Stomach (tissue), 9 donors: ENCODE results near the gene NUCKS1. TPM values are rescaled to one million over a fixed set of nuclear protein-coding genes. Genes with fewer than 3 reads are reported as not detected.

Experiments
- DNase-seq, 2 donors: peaks; one replicate each; pipeline versions ENCODE4 v3.0.0 to v3.0.0-alpha.2; 2013 to 2019
- H3K27ac ChIP-seq, 5 donors: fragments of 200-600 bp in 4 of 5; sonication (generic) in 4 of 5; one replicate each; pipeline ENCODE4 v1.5.1; 2013 to 2019; ENCODE audit warnings: mild to moderate bottlenecking in 1 of 5, moderate library complexity in 1 of 5
- H3K27me3 ChIP-seq, 3 donors: fragments of 200-600 bp; sonication (generic); one replicate each; pipeline ENCODE4 v1.5.1; 2017 to 2019; ENCODE audit warnings: mixed run types in 1 of 3
- H3K36me3 ChIP-seq, 4 donors: fragments of 200-600 bp; sonication (generic); 1 replicate in 3 of 4; 2 replicates in 1 of 4; pipeline ENCODE4 v1.5.1; 2016 to 2019
- H3K4me1 ChIP-seq, 4 donors: fragments of 200-600 bp; sonication (generic); one replicate each; pipeline ENCODE4 v1.5.1; 2016 to 2019
- H3K4me3 ChIP-seq, 4 donors: fragments of 200-600 bp; sonication (generic) in 3 of 4; one replicate each; pipeline ENCODE4 v1.5.1; 2016 to 2019; ENCODE audit warnings: mild to moderate bottlenecking in 1 of 4
- H3K9me3 ChIP-seq, 4 donors: fragments of 200-600 bp; sonication (generic); one replicate each; pipeline ENCODE4 v1.5.1; 2016 to 2019
- EP300 ChIP-seq: sonication (generic); formaldehyde crosslinking; IDR thresholded peaks from one replicate; pipeline ENCODE4 v1.6.1; 2017; ENCODE audit warnings: antibody characterized with exemption
- POLR2A ChIP-seq, 4 donors: fragments of 450-650 bp; IDR thresholded peaks; one replicate each; pipeline ENCODE4 v1.6.1; 2016; ENCODE audit warnings: antibody characterized with exemption in 4 of 4, control low read depth in 2 of 4, mild to moderate bottlenecking in 1 of 4, moderate library complexity in 1 of 4
- POLR2AphosphoS5 ChIP-seq, 3 donors: sonication (generic); formaldehyde crosslinking; IDR thresholded peaks; one replicate each; pipeline ENCODE4 v1.6.1; 2016; ENCODE audit warnings: antibody characterized with exemption in 3 of 3
- WGBS, 5 donors: extraction: QIAGEN DNeasy Blood & Tissue Kit in 3 of 5; methylation state at CpG; one replicate each; pipeline versions ENCODE4 v1.1.5 to v1.1.7; 2013 to 2018; 5-methylcytosine and 5-hydroxymethylcytosine counted together
- intact Hi-C: fragments of 100-400 bp; cut with DNase I; formaldehyde crosslinking; loops from one replicate; pipeline ENCODE4 v1.15.1; 2023; ENCODE audit warnings: low total_unique reads
- polyA plus RNA-seq, 3 donors: library from polyadenylated mRNA; stranded (reverse); fragments of 200-250 nt; gene quantifications; one replicate each; pipeline ENCODE4 v1.2.3, GENCODE V29; 2013
- total RNA-seq, 5 donors: library from RNA; depleted of rRNA; stranded (reverse); fragments of >200 nt; gene quantifications; one replicate each; pipeline versions ENCODE4 v1.1.0 to v1.2.3, GENCODE V29; 2014 to 2016
- TF ChIP-seq, protein P1 (sequence below), 7 experiments: fragments of 450-650 bp in 4 of 7; fragments of 200-600 bp in 3 of 7; sonication (generic) in 3 of 7; IDR thresholded peaks; one replicate each; pipeline ENCODE4 v1.5.1; 2016 to 2019; ENCODE audit warnings: antibody characterized with exemption in 7 of 7, control low read depth in 2 of 7, mild to moderate bottlenecking in 1 of 7
- donor health status: healthy with polysubstance abuse.
- donor health status: Bipolar disorder and iron deficiency.
- donor health status: healthy.

Gene NUCKS1
- total and polyA plus RNA-seq, 8 donors: 28.0 to 330 (median 44.0) TPM

DNA sequence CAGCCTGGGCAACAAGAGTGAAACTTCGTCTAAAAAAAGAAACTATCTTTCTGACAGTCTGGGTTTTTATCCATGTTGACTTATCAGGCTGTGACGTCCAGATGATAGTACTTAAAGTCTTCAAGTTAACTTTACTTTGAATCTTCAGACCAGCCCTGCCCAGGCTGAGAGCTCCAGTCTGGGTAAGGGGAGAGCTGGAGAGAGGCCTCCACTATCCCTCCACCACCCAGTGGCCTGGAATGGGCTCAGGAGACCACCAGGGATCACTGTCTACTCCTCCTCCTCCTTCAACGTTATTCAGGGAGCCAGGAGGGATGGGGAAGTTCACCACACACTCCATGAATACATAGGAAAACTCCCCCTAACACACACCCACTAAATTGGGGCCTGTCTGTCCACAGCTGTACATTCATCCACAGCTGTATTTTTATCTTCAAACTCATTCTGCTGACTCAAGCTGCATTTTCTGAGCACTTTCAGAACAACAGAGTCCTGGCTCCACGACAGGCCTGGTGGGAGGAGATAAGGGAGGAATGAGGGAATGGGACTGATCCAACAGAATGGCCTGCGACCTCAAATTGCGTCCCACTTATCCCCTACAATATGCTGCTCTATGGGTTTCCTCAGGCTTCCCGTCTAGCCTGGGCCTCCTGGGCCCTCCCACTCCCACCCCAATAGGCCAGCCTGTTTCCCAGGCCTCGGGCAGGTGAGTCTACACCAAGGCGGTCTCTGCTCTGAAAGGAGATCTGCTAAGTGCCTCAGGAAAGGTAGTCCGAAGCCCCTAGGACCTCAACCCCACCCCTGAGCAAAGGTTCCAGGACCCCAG, 71.5 kb downstream of the NUCKS1 start:
- no peak for TF ChIP-seq POLR2AphosphoS5 (IDR thresholded peaks at IDR 0.05)
- TF ChIP-seq, protein P1, sequence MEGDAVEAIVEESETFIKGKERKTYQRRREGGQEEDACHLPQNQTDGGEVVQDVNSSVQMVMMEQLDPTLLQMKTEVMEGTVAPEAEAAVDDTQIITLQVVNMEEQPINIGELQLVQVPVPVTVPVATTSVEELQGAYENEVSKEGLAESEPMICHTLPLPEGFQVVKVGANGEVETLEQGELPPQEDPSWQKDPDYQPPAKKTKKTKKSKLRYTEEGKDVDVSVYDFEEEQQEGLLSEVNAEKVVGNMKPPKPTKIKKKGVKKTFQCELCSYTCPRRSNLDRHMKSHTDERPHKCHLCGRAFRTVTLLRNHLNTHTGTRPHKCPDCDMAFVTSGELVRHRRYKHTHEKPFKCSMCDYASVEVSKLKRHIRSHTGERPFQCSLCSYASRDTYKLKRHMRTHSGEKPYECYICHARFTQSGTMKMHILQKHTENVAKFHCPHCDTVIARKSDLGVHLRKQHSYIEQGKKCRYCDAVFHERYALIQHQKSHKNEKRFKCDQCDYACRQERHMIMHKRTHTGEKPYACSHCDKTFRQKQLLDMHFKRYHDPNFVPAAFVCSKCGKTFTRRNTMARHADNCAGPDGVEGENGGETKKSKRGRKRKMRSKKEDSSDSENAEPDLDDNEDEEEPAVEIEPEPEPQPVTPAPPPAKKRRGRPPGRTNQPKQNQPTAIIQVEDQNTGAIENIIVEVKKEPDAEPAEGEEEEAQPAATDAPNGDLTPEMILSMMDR (IDR thresholded peaks at IDR 0.05): no peak
- no peak for TF ChIP-seq POLR2A (IDR thresholded peaks at IDR 0.05)
- TF ChIP-seq EP300: no peak
- no peaks in the 10 kb centered on the region for H3K9me3 ChIP-seq
- H3K27ac ChIP-seq: peak overlapping the region; percentile 43 to 81 (median 63)
- H3K27me3 ChIP-seq: peaks cover 0 to 8% (median 0%) of the 10 kb centered on the region in 3 donors
- 48 to 52% (median 49%) methylated on average over 9 to 10 of the region's 10 CpGs for WGBS, 5 donors
- peaks cover 25 to 57% (median 30%) of the 10 kb centered on the region in 4 donors for H3K4me1 ChIP-seq
- DNase-seq: peak in 1 of 2 donors; percentile 76
- H3K36me3 ChIP-seq: no peaks in the 10 kb centered on the region
- intact Hi-C loops: no loop called here
- H3K4me3 ChIP-seq: peak overlapping the region; percentile 65 to 75 (median 70)

DNA sequence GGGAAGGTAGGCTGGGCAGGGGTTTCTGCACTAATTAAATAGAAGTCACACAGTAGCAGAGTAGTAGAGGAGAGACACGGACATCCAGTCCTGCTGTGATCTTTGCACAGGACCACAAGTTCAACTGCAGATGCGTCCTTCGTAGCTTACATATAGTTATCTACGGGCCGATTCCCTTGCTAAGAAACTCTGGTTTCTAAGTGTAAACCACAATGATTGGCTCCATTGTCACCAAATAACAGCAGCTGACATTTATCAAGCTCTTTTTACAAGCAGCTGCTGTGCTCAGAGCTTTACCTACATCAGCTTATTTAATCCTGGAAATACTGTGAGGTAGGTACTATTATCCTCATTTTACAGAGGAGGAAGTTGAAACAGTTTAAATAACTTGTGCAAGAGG, 72.8 kb downstream of the NUCKS1 start:
- Histone ChIP-seq H3K4me1 (peaks cover 25 to 71% (median 30%) of the 10 kb centered on the region in 4 donors), H3K4me3 (no peak overlapping the region), H3K27me3 (peaks cover 0 to 8% (median 0%) of the 10 kb centered on the region in 3 donors), H3K9me3 (no peaks in the 10 kb centered on the region), H3K27ac (peak overlapping the region in 2 of 5 donors; percentile 43 to 77), H3K36me3 (no peaks in the 10 kb centered on the region)
- intact Hi-C loops: no loop called here
- no peak for DNase-seq
- TF ChIP-seq POLR2AphosphoS5 (IDR thresholded peaks at IDR 0.05): no peak
- no peak for TF ChIP-seq POLR2A (IDR thresholded peaks at IDR 0.05)
- TF ChIP-seq, protein P1 (IDR thresholded peaks at IDR 0.05): no peak
- TF ChIP-seq EP300: no peak
- 53 to 70% (median 57%) methylated on average over 5 of the region's 5 CpGs for WGBS, 5 donors

DNA sequence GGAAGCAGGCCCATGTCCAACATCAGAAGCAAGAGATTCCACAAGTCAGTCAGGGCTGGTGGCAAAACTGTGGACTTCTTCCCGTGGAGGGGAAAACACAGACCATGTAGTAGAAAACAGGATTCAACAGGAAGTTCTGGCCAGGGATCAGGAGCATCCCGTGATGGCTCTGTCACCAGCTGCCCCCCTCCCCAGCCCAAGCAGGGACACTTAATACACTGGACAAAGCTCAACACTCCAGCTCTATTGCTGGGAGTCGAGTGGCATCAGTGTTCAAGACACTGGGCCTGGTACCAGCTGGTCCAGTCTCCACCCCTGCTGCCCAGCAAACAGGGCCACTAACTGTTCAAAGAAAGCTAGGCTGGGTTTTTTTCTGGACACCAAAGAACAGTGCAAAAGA, 73.4 kb downstream of the NUCKS1 start:
- Histone ChIP-seq H3K27ac (peak overlapping the region in 4 of 5 donors; percentile 8 to 52 (median 33)), H3K9me3 (no peaks in the 10 kb centered on the region), H3K36me3 (no peaks in the 10 kb centered on the region), H3K27me3 (peaks cover 0 to 8% (median 0%) of the 10 kb centered on the region in 3 donors), H3K4me1 (peaks cover 25 to 74% (median 30%) of the 10 kb centered on the region in 4 donors), H3K4me3 (no peak overlapping the region)
- intact Hi-C loops: no loop called here
- DNase-seq: no peak
- TF ChIP-seq EP300: no peak
- no peak for TF ChIP-seq POLR2A (IDR thresholded peaks at IDR 0.05)
- TF ChIP-seq POLR2AphosphoS5 (IDR thresholded peaks at IDR 0.05): no peak
- TF ChIP-seq, protein P1 (IDR thresholded peaks at IDR 0.05): no peak
- 35 to 63% (median 52%) methylated on average over 2 to 3 of the region's 3 CpGs for WGBS, 5 donors

DNA sequence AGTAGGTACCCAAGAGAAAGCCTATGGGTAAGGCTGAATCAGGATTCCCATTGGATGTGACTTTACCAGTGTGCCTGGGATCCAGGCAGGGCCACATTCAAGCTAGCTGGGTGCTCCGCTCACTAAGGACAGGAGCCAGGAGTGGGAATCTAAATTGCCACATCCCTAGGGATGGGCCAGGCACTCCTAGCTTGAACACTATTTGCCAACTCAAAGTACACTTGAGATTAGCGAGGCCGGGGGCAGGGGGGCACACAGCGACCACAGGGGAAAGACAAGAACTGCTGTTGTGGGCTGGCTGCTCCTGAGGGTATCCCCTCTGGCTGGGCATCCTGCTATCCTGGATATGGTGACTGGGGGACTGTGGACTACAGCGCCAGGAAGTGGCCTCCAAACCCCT, 74.0 kb downstream of the NUCKS1 start:
- TF ChIP-seq EP300 (no peak), POLR2AphosphoS5 (IDR thresholded peaks at IDR 0.05) (no peak), POLR2A (IDR thresholded peaks at IDR 0.05) (no peak)
- TF ChIP-seq, protein P1 (IDR thresholded peaks at IDR 0.05): no peak
- 58 to 89% (median 62%) methylated on average over 5 of the region's 5 CpGs for WGBS, 5 donors
- Histone ChIP-seq H3K4me3 (no peak overlapping the region), H3K4me1 (peaks cover 25 to 71% (median 33%) of the 10 kb centered on the region in 4 donors), H3K27me3 (peaks cover 0 to 8% (median 0%) of the 10 kb centered on the region in 3 donors), H3K27ac (peak overlapping the region in 3 of 5 donors; percentile 29 to 52 (median 43)), H3K36me3 (no peaks in the 10 kb centered on the region), H3K9me3 (no peaks in the 10 kb centered on the region)
- DNase-seq: peak in 1 of 2 donors; percentile 54
- intact Hi-C loops: no loop called here
